IPS-20b (cell line): ENCODE data around the gene CSRP1.

Source experiments
- H3K27ac ChIP-seq: one replicate; pipeline ENCODE4 v1.5.1; 2013; ENCODE audit warnings: low read length
- H3K27me3 ChIP-seq: 2 replicates; pipeline ENCODE4 v1.6.1; 2013; ENCODE audit warnings: mild to moderate bottlenecking, low read length, inconsistent platforms; ENCODE audit not compliant: insufficient read depth
- H3K36me3 ChIP-seq: 2 replicates; pipeline ENCODE4 v1.6.1; 2013; ENCODE audit warnings: low read depth, mild to moderate bottlenecking, inconsistent platforms, low read length, moderate library complexity; ENCODE audit not compliant: insufficient read depth
- H3K4me1 ChIP-seq: 2 replicates; pipeline ENCODE4 v1.6.1; 2013; ENCODE audit warnings: mild to moderate bottlenecking, control low read depth, inconsistent platforms, low read length, moderate library complexity; ENCODE audit not compliant: insufficient read depth
- H3K4me3 ChIP-seq: 2 replicates; pipeline ENCODE4 v1.5.1; 2013; ENCODE audit warnings: mild to moderate bottlenecking, low read length, inconsistent platforms
- H3K9ac ChIP-seq: 2 replicates; pipeline ENCODE4 v1.6.1; 2013; ENCODE audit warnings: low read depth, mild to moderate bottlenecking, inconsistent platforms, low read length, moderate library complexity
- H3K9me3 ChIP-seq: 2 replicates; pipeline ENCODE4 v1.6.1; 2013; ENCODE audit warnings: mild to moderate bottlenecking, low read depth, low read length, inconsistent platforms; ENCODE audit not compliant: insufficient read depth

The CSRP1 gene

DNA sequence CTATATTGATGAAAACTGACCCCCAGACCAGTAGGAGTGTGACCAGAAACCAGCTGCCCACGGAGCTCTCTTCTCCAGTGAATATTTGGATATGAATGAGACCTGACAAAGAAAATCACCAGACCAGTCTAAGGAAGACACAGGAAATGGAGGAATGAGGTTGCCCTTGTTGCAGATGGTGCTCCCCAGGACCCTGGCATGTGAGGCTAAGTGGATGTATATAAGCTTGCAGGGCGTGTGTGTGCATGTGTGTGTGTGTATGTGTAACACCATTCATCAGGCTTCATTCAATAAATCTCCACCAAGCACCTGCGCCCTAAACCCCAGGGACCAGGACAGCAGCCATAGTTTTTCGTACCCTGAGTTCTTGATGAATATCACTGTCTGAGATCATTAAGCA lies 52.3 kb downstream of the CSRP1 start:
- no peaks in the 10 kb centered on the region for H3K9me3 ChIP-seq
- H3K4me1 ChIP-seq = peaks cover 19% of the 10 kb centered on the region
- no peak overlapping the region for H3K27ac ChIP-seq
- H3K4me3 ChIP-seq = no peak overlapping the region
- H3K27me3 ChIP-seq = no peaks in the 10 kb centered on the region
- no peak overlapping the region for H3K9ac ChIP-seq
- no peaks in the 10 kb centered on the region for H3K36me3 ChIP-seq

DNA sequence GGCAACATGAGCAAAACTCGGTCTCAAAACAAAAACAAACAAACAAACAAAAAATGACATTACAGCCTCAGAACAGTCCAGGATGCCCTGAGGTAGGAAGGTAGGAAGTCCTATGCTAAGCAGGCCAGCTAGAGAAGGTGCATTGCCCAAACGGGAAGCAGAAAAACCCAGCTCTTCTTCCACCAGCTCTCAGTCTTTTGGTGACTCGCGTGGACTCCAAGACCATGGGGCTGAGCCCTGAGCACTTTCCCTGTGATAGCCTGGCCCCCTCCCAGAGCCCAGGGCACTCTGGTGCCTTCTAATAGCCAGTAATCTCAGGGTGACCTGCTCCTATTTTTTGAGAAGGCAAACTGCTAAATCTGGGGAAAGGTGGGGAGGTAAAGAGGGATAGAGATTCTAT lies 54.1 kb downstream of the CSRP1 start:
- no peaks in the 10 kb centered on the region for H3K36me3 ChIP-seq
- no peaks in the 10 kb centered on the region for H3K9me3 ChIP-seq
- no peak overlapping the region for H3K27ac ChIP-seq
- H3K9ac ChIP-seq = no peak overlapping the region
- H3K4me1 ChIP-seq = peaks cover 23% of the 10 kb centered on the region
- H3K27me3 ChIP-seq = no peaks in the 10 kb centered on the region
- H3K4me3 ChIP-seq = no peak overlapping the region

DNA sequence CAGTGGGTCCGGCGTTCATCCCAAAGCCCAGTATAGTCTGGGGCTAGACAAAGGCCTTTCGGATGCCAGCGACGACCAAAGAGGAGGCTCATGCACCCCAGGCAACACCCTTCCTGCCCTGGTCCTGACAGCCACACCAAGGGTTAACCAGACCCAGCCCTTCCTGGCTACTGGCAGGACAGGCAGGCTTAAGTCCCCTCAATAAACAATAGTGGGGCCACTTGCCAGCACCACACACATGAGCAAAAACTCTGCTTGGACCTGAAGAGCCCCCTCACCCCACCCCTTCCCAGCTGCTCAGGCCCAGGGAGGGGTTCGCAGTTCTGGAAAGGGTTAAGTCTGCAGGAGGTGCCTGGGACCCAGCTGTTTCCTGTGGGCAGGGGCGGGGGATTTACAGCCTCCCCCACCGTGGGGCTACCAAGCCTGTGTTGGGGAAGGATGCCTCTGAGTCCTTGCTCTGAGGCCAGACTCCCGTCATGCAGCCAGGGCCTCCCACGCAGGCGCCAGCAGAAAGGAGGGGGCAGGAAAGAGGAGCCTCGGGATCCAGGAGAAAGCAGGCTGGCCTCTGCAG lies 56.1 kb downstream of the CSRP1 start:
- no peaks in the 10 kb centered on the region for H3K36me3 ChIP-seq
- no peaks in the 10 kb centered on the region for H3K9me3 ChIP-seq
- no peak overlapping the region for H3K4me3 ChIP-seq
- H3K27me3 ChIP-seq = no peaks in the 10 kb centered on the region
- no peak overlapping the region for H3K27ac ChIP-seq
- H3K4me1 ChIP-seq = peaks cover 10% of the 10 kb centered on the region; the same call in 1 of the 2 replicates
- H3K9ac ChIP-seq = no peak overlapping the region

GRCh38 chr1:201448990-201449389 lies 57.9 kb downstream of the CSRP1 start:
- Histone ChIP-seq H3K27me3 (no peaks in the 10 kb centered on the region), H3K4me1 (peaks cover 9% of the 10 kb centered on the region; the same call in 1 of the 2 replicates), H3K9ac (no peak overlapping the region), H3K4me3 (no peak overlapping the region), H3K36me3 (no peaks in the 10 kb centered on the region), H3K9me3 (no peaks in the 10 kb centered on the region), H3K27ac (no peak overlapping the region)

GRCh38 chr1:201447903-201448871 lies 58.7 kb downstream of the CSRP1 start:
- no peaks in the 10 kb centered on the region for H3K9me3 ChIP-seq
- no peaks in the 10 kb centered on the region for H3K36me3 ChIP-seq
- H3K4me3 ChIP-seq = peak overlapping the region; percentile 47; the same call in 1 of the 2 replicates
- no peaks in the 10 kb centered on the region for H3K27me3 ChIP-seq
- no peak overlapping the region for H3K27ac ChIP-seq
- peaks cover 9% of the 10 kb centered on the region; the same call in 1 of the 2 replicates for H3K4me1 ChIP-seq
- no peak overlapping the region for H3K9ac ChIP-seq

DNA sequence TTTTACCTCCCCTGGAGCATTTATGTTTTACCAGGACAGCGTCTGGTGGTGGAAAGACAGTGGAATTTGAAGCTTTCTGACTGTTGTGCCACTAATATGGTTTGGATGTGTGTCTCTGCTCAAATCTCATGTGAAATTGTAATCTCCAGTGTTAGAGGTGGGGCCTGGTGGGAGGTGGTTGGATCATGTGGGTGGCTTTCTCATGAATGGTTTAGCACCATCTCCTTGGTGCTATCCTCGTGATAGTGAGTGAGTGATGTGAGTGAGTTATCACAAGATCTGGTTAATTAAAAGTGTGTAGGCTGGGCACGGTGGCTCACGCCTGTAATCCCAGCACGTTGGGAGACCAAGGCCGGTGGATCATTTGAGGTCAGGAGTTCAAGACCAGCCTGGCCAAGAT lies 61.6 kb downstream of the CSRP1 start:
- H3K9me3 ChIP-seq = peaks cover 4% of the 10 kb centered on the region; the same call in 1 of the 2 replicates
- no peaks in the 10 kb centered on the region for H3K27me3 ChIP-seq
- H3K4me1 ChIP-seq = peaks cover 4% of the 10 kb centered on the region; the same call in 1 of the 2 replicates
- H3K4me3 ChIP-seq = no peak overlapping the region
- no peaks in the 10 kb centered on the region for H3K36me3 ChIP-seq
- no peak overlapping the region for H3K9ac ChIP-seq
- H3K27ac ChIP-seq = no peak overlapping the region

DNA sequence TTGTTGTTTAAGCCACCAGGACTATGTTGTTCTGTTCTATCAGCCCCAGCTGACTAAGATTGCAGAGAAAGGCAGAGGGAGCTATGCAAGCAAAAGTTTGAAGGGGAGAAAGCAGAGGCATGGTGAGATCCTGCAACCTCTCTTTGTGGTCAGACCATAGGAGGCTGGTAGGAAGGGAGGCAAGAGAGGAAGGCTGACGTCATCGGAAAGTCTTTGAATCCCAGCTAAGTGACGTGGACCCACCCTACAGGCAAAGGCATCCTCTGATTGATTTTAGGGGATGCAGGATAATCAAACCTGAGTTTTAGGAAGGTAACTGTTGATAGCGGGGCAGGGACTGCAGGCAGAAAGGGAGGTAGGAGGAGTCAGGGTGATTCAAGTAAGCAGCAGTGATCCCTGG lies 62.1 kb downstream of the CSRP1 start:
- no peak overlapping the region for H3K4me3 ChIP-seq
- no peak overlapping the region for H3K27ac ChIP-seq
- peaks cover 4% of the 10 kb centered on the region; the same call in 1 of the 2 replicates for H3K4me1 ChIP-seq

GRCh38 chr1:201443747-201444146 lies 63.2 kb downstream of the CSRP1 start:
- H3K27me3 ChIP-seq = no peaks in the 10 kb centered on the region
- H3K36me3 ChIP-seq = no peaks in the 10 kb centered on the region
- no peak overlapping the region for H3K4me3 ChIP-seq
- H3K27ac ChIP-seq = no peak overlapping the region
- no peak overlapping the region; the same call in 1 of the 2 replicates for H3K9ac ChIP-seq
- peaks cover 2% of the 10 kb centered on the region; the same call in 1 of the 2 replicates for H3K4me1 ChIP-seq
- peaks cover 4% of the 10 kb centered on the region; the same call in 1 of the 2 replicates for H3K9me3 ChIP-seq

More for the DNA sequence above, 62.1 kb downstream of the CSRP1 start:
- Histone ChIP-seq H3K9ac (no peak overlapping the region), H3K27me3 (no peaks in the 10 kb centered on the region), H3K9me3 (peaks cover 4% of the 10 kb centered on the region; the same call in 1 of the 2 replicates), H3K36me3 (no peaks in the 10 kb centered on the region)

- no peak overlapping the region for H3K4me3 ChIP-seq
- peaks cover 2% of the 10 kb centered on the region; the same call in 1 of the 2 replicates for H3K4me1 ChIP-seq
- no peak overlapping the region for H3K9ac ChIP-seq
- no peak overlapping the region for H3K27ac ChIP-seq
- H3K36me3 ChIP-seq = no peaks in the 10 kb centered on the region
- no peaks in the 10 kb centered on the region for H3K27me3 ChIP-seq
- H3K9me3 ChIP-seq = peaks cover 4% of the 10 kb centered on the region; the same call in 1 of the 2 replicates
Measured at GRCh38 chr1:201436969-201437368, 70.0 kb downstream of the CSRP1 start.

DNA sequence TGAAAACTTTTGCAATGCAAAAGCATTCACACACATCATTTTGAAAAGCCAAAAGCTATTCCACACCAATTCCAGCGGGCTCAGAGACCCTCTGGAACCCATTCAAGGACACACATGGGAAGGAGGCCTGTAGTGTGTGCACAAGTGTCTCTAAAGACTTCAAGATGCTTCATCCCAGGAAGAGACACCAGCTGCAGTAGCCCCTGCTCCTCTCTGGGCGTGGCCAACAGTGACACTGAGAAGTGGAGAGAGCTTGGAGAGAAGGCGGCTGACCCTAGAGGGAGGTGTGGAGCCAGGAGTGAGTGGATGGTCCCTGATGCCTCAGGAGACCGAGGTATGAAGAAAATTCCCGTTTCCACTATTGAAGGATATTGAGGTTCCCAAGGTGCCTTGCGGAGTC lies 70.5 kb downstream of the CSRP1 start:
- Histone ChIP-seq H3K27me3 (no peaks in the 10 kb centered on the region), H3K27ac (no peak overlapping the region), H3K9ac (no peak overlapping the region), H3K4me1 (peaks cover 2% of the 10 kb centered on the region; the same call in 1 of the 2 replicates), H3K9me3 (peaks cover 4% of the 10 kb centered on the region; the same call in 1 of the 2 replicates), H3K36me3 (no peaks in the 10 kb centered on the region), H3K4me3 (no peak overlapping the region)

DNA sequence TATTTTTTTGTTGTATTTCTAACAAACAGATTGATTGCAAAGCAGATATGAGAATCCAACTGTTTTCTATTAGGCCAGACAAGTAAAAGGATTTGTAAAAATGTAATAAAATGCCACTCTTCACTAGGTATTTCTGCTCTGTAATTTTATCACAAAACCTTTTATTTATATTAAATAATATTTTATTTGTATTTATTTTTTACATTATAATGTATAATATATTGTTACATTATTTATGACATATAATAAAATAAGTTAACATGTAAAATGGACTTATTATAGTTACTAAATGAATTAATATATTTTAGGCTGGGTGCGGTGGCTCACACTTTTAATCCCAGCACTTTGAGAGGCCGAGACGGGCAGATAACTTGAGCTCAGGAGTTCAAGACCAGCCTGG lies 72.7 kb downstream of the CSRP1 start:
- Histone ChIP-seq H3K27me3 (no peaks in the 10 kb centered on the region), H3K9ac (no peak overlapping the region), H3K27ac (no peak overlapping the region), H3K4me3 (no peak overlapping the region), H3K4me1 (peaks cover 2% of the 10 kb centered on the region; the same call in 1 of the 2 replicates), H3K9me3 (no peaks in the 10 kb centered on the region), H3K36me3 (no peaks in the 10 kb centered on the region)
